AG09319 (cell line): ENCODE results near the gene SETBP1.

ENCODE experiments used
- DNase-seq: peaks from one replicate; pipeline ENCODE4 v3.0.0-alpha.2; 2010; ENCODE audit warnings: low read depth; ENCODE audit errors: extremely low read depth
- CTCF ChIP-seq: IDR thresholded peaks from 2 replicates; pipeline ENCODE4 v1.5.1; 2011; ENCODE audit warnings: low read depth, mild to moderate bottlenecking, inconsistent platforms, low read length, moderate library complexity

The SETBP1 gene

GRCh38 chr18:45057955-45058600 lies 377.4 kb downstream of the SETBP1 start:
- DNase-seq, result no peak
- no peak for TF ChIP-seq CTCF

- DNase-seq, result no peak
- no peak for TF ChIP-seq CTCF
Observed at GRCh38 chr18:45059695-45060094, 379.0 kb downstream of the SETBP1 start.

- TF ChIP-seq CTCF, result no peak
- no peak for DNase-seq
Observed at GRCh38 chr18:45060102-45060501, 379.4 kb downstream of the SETBP1 start.

GRCh38 chr18:45061359-45061758 lies 380.7 kb downstream of the SETBP1 start:
- no peak for TF ChIP-seq CTCF
- DNase-seq, result no peak

GRCh38 chr18:45063246-45064038 lies 382.8 kb downstream of the SETBP1 start:
- TF ChIP-seq CTCF, result no peak
- DNase-seq, result no peak

- no peak for TF ChIP-seq CTCF
- no peak for DNase-seq
Observed at GRCh38 chr18:45066210-45066609, 385.5 kb downstream of the SETBP1 start.

GRCh38 chr18:45066886-45067285 lies 386.2 kb downstream of the SETBP1 start:
- no peak for DNase-seq
- TF ChIP-seq CTCF, result no peak
